ENCODE measurements around the gene CNOT1.

DNA sequence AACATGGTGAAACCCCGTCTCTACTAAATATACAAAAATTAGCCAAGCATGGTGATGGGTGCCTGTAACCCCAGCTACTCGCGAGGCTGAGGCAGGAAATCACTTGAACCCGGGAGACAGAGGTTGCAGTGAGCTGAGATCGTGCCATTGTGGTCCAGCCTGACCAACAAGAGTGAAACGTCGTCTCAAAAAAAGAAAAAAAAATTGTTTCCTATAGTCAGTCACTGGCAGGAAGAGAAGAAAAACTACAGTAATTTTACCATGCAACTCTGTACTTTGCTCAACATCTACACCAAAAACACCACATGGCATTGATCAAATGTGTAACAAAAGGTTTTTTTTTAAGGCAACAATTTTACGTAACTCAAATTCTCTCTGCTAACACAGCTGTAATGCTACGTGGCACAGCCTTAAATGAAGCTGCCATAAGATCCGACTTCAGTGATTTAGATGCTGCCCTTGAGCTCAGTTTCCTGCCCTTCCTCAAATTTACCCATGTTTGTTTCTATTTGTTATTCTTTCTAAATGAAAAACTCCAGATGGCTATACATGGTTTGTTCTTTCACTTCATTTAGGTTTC lies 40.2 kb downstream of the CNOT1 start:
- TF ChIP-seq, protein P1, sequence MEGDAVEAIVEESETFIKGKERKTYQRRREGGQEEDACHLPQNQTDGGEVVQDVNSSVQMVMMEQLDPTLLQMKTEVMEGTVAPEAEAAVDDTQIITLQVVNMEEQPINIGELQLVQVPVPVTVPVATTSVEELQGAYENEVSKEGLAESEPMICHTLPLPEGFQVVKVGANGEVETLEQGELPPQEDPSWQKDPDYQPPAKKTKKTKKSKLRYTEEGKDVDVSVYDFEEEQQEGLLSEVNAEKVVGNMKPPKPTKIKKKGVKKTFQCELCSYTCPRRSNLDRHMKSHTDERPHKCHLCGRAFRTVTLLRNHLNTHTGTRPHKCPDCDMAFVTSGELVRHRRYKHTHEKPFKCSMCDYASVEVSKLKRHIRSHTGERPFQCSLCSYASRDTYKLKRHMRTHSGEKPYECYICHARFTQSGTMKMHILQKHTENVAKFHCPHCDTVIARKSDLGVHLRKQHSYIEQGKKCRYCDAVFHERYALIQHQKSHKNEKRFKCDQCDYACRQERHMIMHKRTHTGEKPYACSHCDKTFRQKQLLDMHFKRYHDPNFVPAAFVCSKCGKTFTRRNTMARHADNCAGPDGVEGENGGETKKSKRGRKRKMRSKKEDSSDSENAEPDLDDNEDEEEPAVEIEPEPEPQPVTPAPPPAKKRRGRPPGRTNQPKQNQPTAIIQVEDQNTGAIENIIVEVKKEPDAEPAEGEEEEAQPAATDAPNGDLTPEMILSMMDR (IDR thresholded peaks at IDR 0.05), result no peak
- TF ChIP-seq POLR2AphosphoS5 (IDR thresholded peaks at IDR 0.05), result no peak

Data from upper lobe of left lung (tissue), 4 donors.